ENCODE measurements around the gene OR2AK2.
A peak's percentile ranks its signal among the peaks of the same experiment; 100 is the strongest.

OR2AK2 gene

DNA sequence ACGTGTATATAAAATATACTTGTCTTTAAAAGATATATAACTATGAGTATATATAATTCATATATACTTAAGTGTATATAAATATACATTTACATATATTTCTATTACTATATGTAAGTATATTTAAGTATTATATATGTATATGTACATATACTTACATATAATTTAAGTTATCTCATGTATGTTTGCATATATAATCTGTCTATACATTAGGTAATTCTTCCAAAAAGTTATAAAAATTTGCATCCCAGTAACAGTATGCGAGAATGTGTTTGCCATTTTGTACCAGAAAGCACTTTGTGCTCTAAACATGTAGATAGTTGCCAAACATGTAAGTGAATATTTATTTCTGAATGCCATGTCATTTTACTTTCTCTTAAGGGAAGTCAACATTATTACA lies at the start of gene OR2AK2:
Gene OR2AK2 (plus strand): TSS at position 301 of the 400 bp plus-strand sequence. CDS start 144 bp downstream, outside the sequence.
- no peak for DNase-seq

DNA sequence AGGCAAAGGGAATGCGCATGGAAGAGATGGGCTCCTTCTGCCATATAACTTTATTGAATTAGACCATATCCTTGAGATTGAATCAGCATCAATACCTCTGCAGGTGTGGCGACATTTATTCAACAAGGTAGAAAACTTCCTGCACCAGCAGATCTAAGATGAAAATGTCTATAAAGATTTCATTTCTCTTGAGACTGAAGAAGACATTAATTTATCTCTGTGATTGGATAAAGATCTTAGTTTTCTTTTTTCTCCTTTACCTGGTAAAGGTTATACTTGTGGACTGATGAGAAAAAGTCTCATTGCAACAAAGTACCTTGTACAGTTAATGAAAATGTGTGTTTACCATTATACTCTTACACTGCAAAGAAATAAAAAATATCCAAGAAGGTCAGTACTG lies 45.1 kb upstream of the OR2AK2 start, which contains the start of gene OR2T8:
Gene OR2T8 (plus strand): TSS at position 301 of the 400 bp plus-strand sequence. CDS start 766 bp downstream, outside the sequence.
- DNase-seq, result no peak

DNA sequence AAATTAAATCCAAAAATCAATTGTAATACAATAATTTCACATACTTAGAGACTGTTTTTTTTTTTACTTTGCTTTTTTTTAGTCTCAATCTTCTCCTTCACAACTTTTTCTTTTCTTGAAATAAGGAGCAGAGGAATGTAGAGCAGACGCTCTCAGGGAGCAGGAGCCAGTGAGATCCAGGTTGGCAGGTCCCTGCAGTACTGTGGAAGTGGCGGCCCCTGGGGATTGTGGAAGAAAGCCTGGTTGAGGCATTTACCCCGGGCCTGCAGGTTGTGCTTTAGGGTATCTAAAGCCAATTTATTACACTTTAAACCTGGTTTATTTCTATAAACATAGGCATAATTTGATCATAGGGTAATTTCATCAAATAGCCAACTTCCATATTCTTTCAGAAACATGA lies 41.1 kb upstream of the OR2AK2 start:
- no peak for DNase-seq

GRCh38 chr1:247924868-247925267 lies 40.2 kb upstream of the OR2AK2 start, which contains the start of gene OR2AJ1:
Gene OR2AJ1, plus strand, starts transcription at chr1:247924889. Its CDS starts 8,880 bp downstream, at chr1:247933769.
- no peak for DNase-seq

- no peak for DNase-seq
Observed at GRCh38 chr1:247933989-247934388, 31.0 kb upstream of the OR2AK2 start.

DNA sequence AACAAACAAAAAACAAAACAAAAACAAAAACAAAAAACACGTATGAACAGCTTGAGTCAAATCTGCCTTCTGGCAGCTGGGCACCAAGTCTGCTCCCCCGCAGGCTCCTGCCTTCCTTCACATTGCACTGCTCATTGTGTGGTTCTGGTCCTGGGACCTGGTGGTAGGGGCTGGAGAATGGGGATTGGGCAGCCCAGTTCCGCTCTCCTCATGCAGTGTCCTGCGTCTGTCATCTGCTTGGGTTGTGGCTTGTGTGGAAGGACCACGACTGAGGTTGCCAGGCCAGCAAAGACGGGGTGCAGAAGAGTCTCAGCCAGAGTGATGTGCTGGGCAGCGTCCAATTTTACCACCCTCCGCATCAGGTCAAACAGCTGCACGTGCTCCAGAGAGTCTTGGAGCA lies 29.3 kb upstream of the OR2AK2 start:
- DNase-seq, result no peak

- no peak for DNase-seq
Observed at GRCh38 chr1:247936415-247936814, 28.6 kb upstream of the OR2AK2 start.

DNA sequence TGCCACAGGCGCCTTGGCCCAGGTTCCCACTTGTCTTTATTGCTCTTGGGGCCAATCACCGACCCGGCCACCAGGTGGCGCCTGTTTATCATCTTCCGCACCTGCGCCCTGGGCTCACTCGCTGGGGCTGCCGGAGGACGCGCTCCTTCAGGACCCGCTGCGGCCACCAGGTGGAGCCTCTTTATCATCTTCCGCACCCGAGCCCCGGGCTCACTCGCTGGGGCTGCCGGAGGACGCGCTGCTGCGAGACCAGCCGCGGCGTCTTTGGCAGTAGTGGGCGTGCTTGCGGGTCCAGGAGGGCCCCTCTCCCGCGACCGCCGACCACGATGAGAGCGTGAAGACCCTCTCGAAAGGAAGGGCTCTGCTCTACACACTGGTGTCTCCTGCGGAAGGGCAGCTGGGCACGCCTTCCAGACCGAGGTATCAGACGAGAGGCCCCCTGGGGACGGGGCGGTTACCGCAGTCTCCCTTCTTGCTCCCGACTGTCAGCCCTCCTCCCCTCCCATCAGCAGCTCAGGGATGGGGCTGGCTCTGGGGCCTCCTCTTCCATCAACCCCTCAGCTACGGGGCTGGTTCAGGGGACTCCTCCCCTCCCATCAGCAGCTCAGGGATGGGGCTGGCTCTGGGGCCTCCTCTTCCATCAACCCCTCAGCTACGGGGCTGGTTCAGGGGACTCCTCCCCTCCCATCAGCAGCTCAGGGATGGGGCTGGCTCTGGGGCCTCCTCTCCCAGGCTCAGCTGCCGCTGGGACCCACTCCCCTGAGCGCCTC lies 27.9 kb upstream of the OR2AK2 start:
- peak; percentile 98 for DNase-seq

GRCh38 chr1:247942624-247943023 lies 22.4 kb upstream of the OR2AK2 start:
- no peak for DNase-seq

- no peak for DNase-seq
Observed at GRCh38 chr1:247948558-247948957, 16.5 kb upstream of the OR2AK2 start, which contains the start of gene OR2L8. Gene OR2L8, plus strand, starts transcription at chr1:247948858. Its CDS starts 0 bp downstream, at chr1:247948858.

GRCh38 chr1:247953408-247953807 lies 11.6 kb upstream of the OR2AK2 start:
- DNase-seq, result no peak

DNA sequence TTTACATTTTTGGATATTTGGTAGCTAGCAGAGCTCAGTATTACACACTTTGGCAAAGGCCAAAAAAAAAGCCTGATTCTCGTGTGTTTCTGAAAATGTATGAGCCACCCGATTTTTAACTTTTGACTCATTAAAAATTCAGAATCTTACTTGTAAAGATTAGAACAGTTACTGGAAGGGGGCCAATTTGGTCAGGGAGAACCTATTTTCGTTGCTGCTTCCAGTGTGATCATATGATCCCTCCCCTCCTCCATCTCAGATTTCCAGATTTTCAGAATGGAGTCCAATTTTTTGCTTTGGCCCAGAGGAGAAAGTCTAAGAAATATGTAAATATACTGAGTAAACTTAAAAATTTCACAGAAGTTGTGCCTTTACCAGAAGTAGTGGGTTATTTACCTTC lies 3.2 kb upstream of the OR2AK2 start:
- no peak for DNase-seq

GRCh38 chr1:247962911-247963588 lies 2.0 kb upstream of the OR2AK2 start:
- DNase-seq, result no peak

DNA sequence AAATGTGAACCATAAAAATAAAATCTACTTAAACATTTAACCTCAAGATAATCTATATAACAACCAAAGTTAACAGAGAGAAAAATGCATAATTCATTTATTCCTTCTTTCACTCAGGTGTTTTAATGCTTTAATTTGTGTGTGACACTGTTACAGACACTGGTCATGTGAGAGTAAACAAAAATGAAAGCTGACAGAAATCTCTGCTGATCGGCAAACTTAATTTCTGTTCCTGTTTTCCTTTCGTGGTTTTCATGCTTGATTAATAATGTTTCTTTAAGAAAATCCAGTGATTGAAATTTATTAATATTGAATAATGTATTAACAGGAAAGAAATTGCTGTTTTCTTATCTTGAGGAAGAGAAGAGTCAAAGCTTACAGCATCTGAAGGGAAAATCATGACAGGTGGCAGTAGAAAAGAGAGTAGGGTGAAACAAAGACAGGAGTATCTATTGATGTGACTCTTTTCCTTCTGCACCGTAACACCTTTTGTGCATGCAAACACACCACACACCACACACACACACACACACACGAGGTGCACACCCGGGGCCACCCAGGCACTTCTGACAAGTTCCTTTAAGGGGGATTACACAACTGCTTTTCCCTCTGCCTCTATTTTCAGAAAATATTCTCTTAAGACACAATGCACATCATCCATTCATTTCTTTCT lies 1.6 kb downstream of the OR2AK2 start:
- no peak for DNase-seq

DNA sequence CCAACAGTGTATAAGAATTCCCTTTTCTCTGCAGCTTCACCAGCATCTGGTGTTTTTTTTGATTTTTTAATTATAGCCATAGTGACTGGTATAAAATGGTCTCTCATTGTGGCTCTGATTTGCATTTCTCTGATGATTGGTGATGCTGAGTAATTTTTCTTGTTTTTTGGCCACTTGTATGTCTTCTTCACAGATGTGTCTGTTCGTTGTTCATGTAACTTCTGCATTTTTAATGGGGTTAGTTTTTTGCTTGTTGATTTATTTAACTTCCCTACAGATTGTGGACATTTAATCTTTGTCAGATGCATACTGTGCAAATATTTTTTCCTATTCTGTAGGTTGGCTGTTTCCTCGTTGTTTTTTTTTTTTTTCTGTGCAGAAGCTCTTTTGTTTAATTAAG lies 28.0 kb downstream of the OR2AK2 start:
- DNase-seq, result no peak

GRCh38 chr1:247998811-247999210 lies 33.8 kb downstream of the OR2AK2 start:
- no peak for DNase-seq

DNA sequence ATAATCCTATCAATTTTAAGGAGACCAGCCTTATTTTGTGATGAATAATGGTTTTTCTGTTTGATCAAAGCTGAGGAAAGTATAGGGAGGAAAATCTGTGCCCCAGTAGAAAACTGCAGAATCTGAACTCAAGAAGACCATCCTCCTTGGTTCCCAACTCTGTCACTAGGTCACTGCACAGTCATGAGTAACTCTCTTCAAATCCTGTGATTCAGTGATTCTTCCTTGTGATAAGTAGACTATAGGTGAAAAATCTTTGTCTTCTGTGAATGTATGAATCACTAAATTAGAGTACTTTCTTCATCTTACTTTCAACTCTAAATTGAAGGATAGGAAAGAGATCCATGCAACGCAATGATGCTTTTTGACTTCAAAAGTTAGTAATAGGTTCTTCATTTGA lies 35.1 kb downstream of the OR2AK2 start:
- DNase-seq, result no peak

DNA sequence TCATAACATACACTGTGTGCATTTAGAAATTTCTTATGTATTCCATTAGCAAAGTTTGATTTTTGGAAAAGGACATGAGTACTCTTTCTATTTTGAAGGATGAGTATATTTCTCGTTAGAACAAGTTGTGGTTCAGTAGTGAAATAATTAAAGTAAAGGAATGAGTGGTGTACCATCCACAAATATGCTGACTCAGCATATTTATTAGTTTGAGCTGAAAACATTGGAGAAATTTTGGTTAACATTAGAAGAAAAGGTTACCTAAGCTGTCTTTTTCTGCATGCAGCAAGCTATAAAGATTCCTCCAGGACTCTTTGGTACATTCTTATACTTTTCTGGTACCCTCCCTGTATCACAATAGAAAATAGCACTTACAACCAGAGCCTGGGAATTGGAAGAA lies 42.7 kb downstream of the OR2AK2 start:
- DNase-seq, result no peak

DNA sequence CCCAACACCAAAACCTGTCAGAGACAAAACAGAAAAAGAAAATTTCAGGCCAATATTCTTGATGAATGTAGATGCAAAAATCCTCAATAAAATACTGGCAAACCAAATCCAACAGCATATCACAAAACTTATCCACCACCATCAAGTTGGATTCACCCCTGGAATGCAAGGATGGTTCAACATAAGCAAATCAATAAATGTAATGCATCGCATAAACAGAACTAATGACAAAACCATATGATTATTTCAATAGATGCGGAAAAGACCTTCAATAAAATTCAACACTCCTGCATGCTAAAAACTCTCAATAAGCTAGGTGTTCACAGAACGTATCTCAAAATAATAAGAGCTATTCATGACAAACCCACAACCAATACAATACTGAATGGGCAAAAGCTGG lies 44.6 kb downstream of the OR2AK2 start:
- DNase-seq, result no peak

DNA sequence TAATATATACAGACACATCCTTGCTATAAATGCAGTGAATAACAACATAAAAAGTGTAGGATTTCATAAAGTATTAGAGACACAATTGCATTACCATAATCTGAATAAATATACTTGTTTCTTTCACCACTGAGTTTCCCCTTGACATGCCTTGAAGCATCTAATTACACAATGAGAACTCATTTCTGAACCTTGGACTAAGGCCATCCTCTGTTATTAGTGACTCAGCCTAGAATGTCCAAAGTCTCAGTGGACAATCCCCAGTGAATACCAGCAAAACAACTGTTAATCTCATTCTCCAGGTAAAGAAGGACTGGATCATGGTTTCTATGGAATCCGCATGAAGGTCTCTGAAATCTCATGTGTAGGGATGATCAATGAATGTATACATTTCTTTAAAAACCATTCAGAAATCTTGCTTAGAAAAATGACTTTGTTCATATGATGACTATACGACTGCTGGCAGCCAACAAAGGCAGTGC lies 48.2 kb downstream of the OR2AK2 start, which contains the start of gene OR2L5:
Gene OR2L5 (plus strand): TSS at position 432 of the 482 bp plus-strand sequence. CDS start 8,288 bp downstream, outside the sequence.
- no peak for DNase-seq

DNA sequence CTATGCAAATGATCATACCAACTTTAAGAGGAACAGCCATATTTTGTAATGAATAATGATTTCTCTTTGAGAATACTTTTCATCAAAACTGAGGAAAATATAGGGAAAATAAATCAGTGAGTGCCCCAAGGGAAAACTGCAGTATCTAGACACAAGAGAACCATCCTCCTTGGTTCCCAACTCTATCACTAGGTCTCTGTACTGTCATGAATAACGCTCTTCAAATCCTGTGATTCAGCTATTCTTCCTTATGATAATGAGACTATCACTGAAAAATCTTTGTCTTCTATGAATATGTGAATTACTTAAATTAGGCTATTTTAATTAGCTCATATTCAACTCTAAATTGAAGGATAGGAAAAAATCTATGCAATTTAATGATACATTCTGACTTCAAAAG lies 50.8 kb downstream of the OR2AK2 start:
- DNase-seq, result no peak
